Measurements from ENCODE around the gene ARHGAP26. TPM values are rescaled to one million over a fixed set of nuclear protein-coding genes. Genes with fewer than 3 reads are reported as not detected.

The ARHGAP26 gene
- total RNA-seq, 1 donor from 2014 or later = 20.1 TPM

DNA sequence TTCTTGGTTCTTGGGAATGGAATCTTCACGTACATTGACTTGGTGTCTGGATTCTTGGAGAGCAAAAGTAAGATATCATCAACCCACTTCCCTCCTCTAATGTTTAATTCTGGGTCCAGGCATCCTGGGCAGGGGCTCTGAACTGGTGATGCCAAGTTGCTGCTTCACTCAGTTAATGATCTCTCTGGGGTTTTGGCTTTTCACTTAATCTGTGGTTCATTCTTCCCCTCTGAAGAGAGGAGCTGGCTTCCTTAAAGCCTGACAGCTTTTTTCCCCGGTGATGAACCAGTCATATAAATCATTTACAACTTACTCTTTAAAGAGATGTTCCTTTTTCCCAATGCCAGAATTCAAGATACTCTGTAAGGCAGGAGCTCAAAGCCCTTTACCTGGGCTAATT lies 65.9 kb downstream of the ARHGAP26 start:
- H3K9me3 Mint-ChIP-seq (ENCODE audit: unreplicated experiment) = peaks cover 2% of the 10 kb centered on the region
- H3K4me1 Mint-ChIP-seq (ENCODE audit: low read depth, unreplicated experiment) = no peaks in the 10 kb centered on the region
- DNase-seq = no peak
- TF ChIP-seq, protein P1, sequence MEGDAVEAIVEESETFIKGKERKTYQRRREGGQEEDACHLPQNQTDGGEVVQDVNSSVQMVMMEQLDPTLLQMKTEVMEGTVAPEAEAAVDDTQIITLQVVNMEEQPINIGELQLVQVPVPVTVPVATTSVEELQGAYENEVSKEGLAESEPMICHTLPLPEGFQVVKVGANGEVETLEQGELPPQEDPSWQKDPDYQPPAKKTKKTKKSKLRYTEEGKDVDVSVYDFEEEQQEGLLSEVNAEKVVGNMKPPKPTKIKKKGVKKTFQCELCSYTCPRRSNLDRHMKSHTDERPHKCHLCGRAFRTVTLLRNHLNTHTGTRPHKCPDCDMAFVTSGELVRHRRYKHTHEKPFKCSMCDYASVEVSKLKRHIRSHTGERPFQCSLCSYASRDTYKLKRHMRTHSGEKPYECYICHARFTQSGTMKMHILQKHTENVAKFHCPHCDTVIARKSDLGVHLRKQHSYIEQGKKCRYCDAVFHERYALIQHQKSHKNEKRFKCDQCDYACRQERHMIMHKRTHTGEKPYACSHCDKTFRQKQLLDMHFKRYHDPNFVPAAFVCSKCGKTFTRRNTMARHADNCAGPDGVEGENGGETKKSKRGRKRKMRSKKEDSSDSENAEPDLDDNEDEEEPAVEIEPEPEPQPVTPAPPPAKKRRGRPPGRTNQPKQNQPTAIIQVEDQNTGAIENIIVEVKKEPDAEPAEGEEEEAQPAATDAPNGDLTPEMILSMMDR (IDR thresholded peaks at IDR 0.05; ENCODE audit: partially characterized antibody, unreplicated experiment) = no peak
- H3K27ac Mint-ChIP-seq (ENCODE audit: unreplicated experiment) = no peak overlapping the region
- no peaks in the 10 kb centered on the region for H3K36me3 Mint-ChIP-seq (ENCODE audit: unreplicated experiment)
- H3K4me3 Mint-ChIP-seq (ENCODE audit: unreplicated experiment) = no peak overlapping the region
- no peaks in the 10 kb centered on the region for H3K27me3 Mint-ChIP-seq (ENCODE audit: unreplicated experiment)

DNA sequence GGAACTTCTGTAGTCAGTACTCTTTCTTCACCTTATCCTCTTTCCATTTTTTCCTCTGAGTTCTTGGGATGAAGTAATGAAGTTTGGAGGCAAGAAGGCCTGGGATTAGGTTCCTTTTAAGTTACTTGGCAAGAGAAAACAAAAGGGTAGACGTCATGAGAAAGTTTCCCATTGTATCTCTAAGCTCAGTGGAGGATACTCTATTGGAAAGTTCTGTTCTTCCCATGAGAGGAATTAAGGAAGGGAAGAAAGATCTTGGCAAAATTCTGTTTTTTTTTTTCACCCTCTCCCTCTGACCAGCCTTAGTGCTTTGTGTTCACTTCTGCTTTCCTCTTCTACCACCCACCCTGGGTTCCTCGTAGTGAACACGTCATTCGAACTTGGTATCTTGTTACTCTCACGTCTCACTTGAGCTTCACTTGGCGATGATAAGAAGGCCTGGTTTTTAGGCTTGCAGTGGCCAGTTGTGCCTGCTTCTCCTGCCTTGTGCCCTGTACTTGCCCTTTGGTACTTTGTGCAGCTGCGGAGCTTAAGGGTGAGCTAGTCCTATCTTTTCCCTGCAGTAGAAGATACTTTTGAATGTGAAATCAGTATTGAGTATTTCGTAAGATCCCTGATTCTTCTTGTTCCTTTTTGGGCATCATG lies 67.0 kb downstream of the ARHGAP26 start:
- H3K36me3 Mint-ChIP-seq (ENCODE audit: unreplicated experiment) = no peaks in the 10 kb centered on the region
- H3K4me1 Mint-ChIP-seq (ENCODE audit: low read depth, unreplicated experiment) = peaks cover 2% of the 10 kb centered on the region
- no peak for DNase-seq
- H3K4me3 Mint-ChIP-seq (ENCODE audit: unreplicated experiment) = no peak overlapping the region
- no peaks in the 10 kb centered on the region for H3K27me3 Mint-ChIP-seq (ENCODE audit: unreplicated experiment)
- TF ChIP-seq, protein P1 (IDR thresholded peaks at IDR 0.05; ENCODE audit: partially characterized antibody, unreplicated experiment) = no peak
- H3K9me3 Mint-ChIP-seq (ENCODE audit: unreplicated experiment) = no peaks in the 10 kb centered on the region
- no peak overlapping the region for H3K27ac Mint-ChIP-seq (ENCODE audit: unreplicated experiment)

DNA sequence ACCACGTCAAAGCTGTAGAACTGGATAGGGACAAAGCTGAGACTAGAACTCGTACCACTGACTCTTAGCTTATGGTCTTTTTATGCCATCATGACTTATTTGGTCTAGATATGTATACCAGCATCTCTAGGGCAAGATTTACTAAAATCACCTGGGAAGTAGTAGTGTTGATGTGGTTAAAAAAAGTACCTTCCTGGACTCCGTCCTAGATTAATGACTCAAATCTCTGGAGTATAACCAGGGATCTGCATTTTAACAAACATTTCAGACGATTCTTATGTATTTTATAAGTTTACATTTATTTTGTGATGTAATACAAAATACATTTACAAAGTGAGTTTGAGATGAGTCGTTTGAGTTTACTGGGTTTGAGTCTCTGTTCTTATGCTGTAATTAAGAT lies 68.7 kb downstream of the ARHGAP26 start:
- TF ChIP-seq, protein P1 (IDR thresholded peaks at IDR 0.05; ENCODE audit: partially characterized antibody, unreplicated experiment) = no peak
- Mint-ChIP-seq H3K4me1 (ENCODE audit: low read depth, unreplicated experiment) (peaks cover 2% of the 10 kb centered on the region), H3K9me3 (ENCODE audit: unreplicated experiment) (no peaks in the 10 kb centered on the region), H3K27me3 (ENCODE audit: unreplicated experiment) (no peaks in the 10 kb centered on the region), H3K36me3 (ENCODE audit: unreplicated experiment) (no peaks in the 10 kb centered on the region), H3K27ac (ENCODE audit: unreplicated experiment) (no peak overlapping the region), H3K4me3 (ENCODE audit: unreplicated experiment) (no peak overlapping the region)
- no peak for DNase-seq

DNA sequence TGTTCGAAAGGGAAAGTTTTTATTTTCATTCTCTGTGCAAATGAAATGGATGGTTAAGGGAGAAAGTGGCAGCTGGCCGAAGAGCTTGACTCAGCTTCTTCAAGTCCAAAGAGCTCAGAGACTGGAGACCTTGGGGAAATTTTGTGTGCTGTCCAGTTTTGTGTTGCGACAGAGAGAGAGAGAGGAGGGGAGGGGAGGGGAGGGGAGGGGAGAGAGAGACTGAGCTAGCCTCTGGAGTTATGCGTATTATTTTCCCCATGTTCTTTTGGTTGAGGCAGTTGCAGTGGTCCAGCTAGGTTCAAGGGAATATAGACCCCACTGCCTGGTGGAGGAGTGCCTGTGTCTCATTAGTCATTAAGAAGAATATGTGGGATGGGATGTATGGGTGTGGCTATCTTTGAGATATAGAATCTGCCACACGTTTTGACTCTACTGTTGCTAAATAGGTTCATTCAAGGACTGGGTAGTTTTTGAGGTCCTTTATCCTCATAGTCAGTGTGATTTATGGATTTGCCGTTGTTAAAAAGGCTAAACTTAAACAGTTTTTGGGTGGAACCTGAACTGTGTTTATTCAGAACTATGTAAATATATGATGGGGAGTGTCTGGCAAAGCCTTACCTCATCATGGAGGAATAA lies 69.7 kb downstream of the ARHGAP26 start:
- Mint-ChIP-seq H3K36me3 (ENCODE audit: unreplicated experiment) (no peaks in the 10 kb centered on the region), H3K4me1 (ENCODE audit: low read depth, unreplicated experiment) (peaks cover 2% of the 10 kb centered on the region), H3K9me3 (ENCODE audit: unreplicated experiment) (no peaks in the 10 kb centered on the region), H3K27me3 (ENCODE audit: unreplicated experiment) (no peaks in the 10 kb centered on the region), H3K4me3 (ENCODE audit: unreplicated experiment) (no peak overlapping the region), H3K27ac (ENCODE audit: unreplicated experiment) (no peak overlapping the region)
- TF ChIP-seq, protein P1 (IDR thresholded peaks at IDR 0.05; ENCODE audit: partially characterized antibody, unreplicated experiment) = no peak
- no peak for DNase-seq

DNA sequence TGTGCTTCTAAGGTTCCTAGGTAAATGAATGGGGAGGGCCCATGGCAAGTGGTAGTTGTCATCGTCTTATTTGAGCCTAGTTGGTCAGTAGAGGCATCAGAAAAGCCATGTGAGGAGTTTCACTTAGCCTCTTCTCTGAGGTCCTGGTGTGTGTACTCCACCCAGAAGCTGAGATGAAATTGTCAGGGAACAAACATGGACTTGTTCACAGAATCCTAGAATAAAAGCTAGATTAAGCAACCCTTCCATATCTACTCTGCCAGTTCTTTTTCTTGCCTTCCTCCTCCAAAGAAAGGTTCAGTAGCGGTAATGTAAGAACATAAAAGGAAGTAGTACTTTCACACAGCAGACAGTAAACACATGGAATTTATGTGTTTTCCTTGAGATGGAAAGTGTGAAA lies 70.4 kb downstream of the ARHGAP26 start:
- no peak overlapping the region for H3K27ac Mint-ChIP-seq (ENCODE audit: unreplicated experiment)
- no peak for DNase-seq
- H3K27me3 Mint-ChIP-seq (ENCODE audit: unreplicated experiment) = no peaks in the 10 kb centered on the region
- TF ChIP-seq, protein P1 (IDR thresholded peaks at IDR 0.05; ENCODE audit: partially characterized antibody, unreplicated experiment) = no peak
- H3K4me1 Mint-ChIP-seq (ENCODE audit: low read depth, unreplicated experiment) = peaks cover 3% of the 10 kb centered on the region
- H3K9me3 Mint-ChIP-seq (ENCODE audit: unreplicated experiment) = no peaks in the 10 kb centered on the region
- no peaks in the 10 kb centered on the region for H3K36me3 Mint-ChIP-seq (ENCODE audit: unreplicated experiment)
- H3K4me3 Mint-ChIP-seq (ENCODE audit: unreplicated experiment) = no peak overlapping the region

Data from glutamatergic neuron (in vitro differentiated cells).